Stimulated activated CD4-positive, alpha-beta T cell treated with anti-CD3 and anti-CD28 coated beads, Interleukin-1b, Interleukin-23, amount 100 ng/mL, for 24 hours (primary cell): Measurements from ENCODE around the gene GRM5.

ENCODE experiments used
- DNase-seq, 4 experiments: peaks; one replicate each; pipeline ENCODE4 v3.0.0-alpha.2; 2020; ENCODE audit warnings: low read depth in 4 of 4, low spot score in 1 of 4

The GRM5 gene

GRCh38 chr11:88620568-88621130, 445.1 kb downstream of the GRM5 start:
- DNase-seq, result no peak

- DNase-seq, result no peak
These were observed 446.0 kb downstream of the GRM5 start for GRCh38 chr11:88619656-88620385.

GRCh38 chr11:88619071-88619425, 446.7 kb downstream of the GRM5 start:
- DNase-seq, result no peak

- DNase-seq, result no peak
These were observed 447.3 kb downstream of the GRM5 start for GRCh38 chr11:88618327-88619070.

- no peak for DNase-seq
These were observed 448.6 kb downstream of the GRM5 start for GRCh38 chr11:88617226-88617625.

- DNase-seq, result no peak
These were observed 461.5 kb downstream of the GRM5 start for GRCh38 chr11:88604260-88604659.

GRCh38 chr11:88603091-88603867, 462.5 kb downstream of the GRM5 start:
- no peak for DNase-seq

GRCh38 chr11:88597387-88597786, 468.4 kb downstream of the GRM5 start:
- DNase-seq, result no peak

- DNase-seq, result no peak
These were observed 469.0 kb downstream of the GRM5 start for GRCh38 chr11:88596786-88597185.

GRCh38 chr11:88594274-88594950, 471.4 kb downstream of the GRM5 start:
- DNase-seq, result no peak

- no peak for DNase-seq
These were observed 475.4 kb downstream of the GRM5 start for GRCh38 chr11:88590361-88590760.

- no peak for DNase-seq
These were observed 482.5 kb downstream of the GRM5 start for GRCh38 chr11:88583251-88583650.

GRCh38 chr11:88579466-88579865, 486.3 kb downstream of the GRM5 start:
- DNase-seq, result no peak

- DNase-seq, result no peak
These were observed 489.0 kb downstream of the GRM5 start for GRCh38 chr11:88576741-88577140.

GRCh38 chr11:88575916-88576315, 489.9 kb downstream of the GRM5 start:
- no peak for DNase-seq

- DNase-seq, result no peak
These were observed 496.4 kb downstream of the GRM5 start for GRCh38 chr11:88569342-88569741.

GRCh38 chr11:88555829-88556202, 510.0 kb downstream of the GRM5 start:
- DNase-seq, result no peak

GRCh38 chr11:88555018-88555828, 510.6 kb downstream of the GRM5 start:
- no peak for DNase-seq

- no peak for DNase-seq
These were observed 512.6 kb downstream of the GRM5 start for GRCh38 chr11:88553204-88553603.

GRCh38 chr11:88552379-88553062, 513.3 kb downstream of the GRM5 start:
- DNase-seq, result peak in 3 of 4 experiments; percentile 22 to 28 (median 28)
